Mesenteric fat pad (tissue), 1 donor: ENCODE results near the gene BCOR. TPM values are rescaled to one million over a fixed set of nuclear protein-coding genes. Genes with fewer than 3 reads are reported as not detected.

Experiments
- DNase-seq: peaks from one replicate; pipeline ENCODE4 v3.0.0-alpha.2; 2020; ENCODE audit warnings: low spot score
- total RNA-seq: library from RNA; stranded (reverse); fragmentation: NEBNext Ultra II Directional; extraction: Animal tissue kit (Norgen Biotek cat#: 25700); gene quantifications from one replicate; pipeline ENCODE4 v1.2.1, GENCODE V29; 2021
- donor health status: DM: yes; HTN: yes; CAD: no.

Gene BCOR
- total RNA-seq, 1 donor from 2014 or later, result 20.5 TPM

DNA sequence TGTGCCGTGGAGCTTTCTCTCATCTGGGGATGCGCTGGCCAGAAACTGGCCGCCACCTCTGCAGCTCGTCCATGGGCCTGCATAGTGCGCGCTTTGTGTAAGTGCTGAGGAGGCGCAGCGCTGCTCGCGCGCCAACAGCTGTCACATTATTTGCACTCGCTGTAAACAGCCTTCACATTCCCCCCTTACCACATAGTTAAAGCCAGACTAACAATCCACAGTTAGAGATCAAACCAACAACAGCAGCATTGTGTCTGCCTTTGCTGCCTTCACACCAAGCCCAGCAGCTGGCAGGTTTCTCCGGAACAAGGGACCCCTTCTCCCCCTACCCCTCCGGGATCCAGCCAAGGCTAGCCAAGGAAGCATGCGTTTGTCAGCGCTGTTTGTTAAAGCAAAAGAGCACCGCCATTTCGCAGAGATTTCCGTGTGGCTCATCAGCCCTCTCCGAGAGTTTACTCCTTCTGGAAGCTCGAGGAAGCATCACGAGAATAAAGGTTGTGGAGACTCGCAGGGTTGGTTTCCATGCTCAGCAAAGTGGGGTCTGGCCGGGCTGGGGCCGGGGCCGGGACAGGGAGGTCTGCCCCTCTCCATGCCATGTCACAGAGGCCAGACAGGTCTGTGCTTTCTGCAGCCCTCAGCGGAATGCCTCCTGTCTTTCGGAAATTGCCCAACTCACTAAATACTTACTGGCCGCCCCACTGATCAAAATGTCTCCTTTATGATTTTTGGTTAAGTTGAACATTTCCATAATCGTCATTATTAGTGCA lies 11.0 kb downstream of the BCOR start:
- no peak for DNase-seq

GRCh38 chrX:40085714-40086113 lies 12.0 kb downstream of the BCOR start:
- no peak for DNase-seq

- DNase-seq, result no peak
These were observed 12.6 kb downstream of the BCOR start for GRCh38 chrX:40085102-40085551.

DNA sequence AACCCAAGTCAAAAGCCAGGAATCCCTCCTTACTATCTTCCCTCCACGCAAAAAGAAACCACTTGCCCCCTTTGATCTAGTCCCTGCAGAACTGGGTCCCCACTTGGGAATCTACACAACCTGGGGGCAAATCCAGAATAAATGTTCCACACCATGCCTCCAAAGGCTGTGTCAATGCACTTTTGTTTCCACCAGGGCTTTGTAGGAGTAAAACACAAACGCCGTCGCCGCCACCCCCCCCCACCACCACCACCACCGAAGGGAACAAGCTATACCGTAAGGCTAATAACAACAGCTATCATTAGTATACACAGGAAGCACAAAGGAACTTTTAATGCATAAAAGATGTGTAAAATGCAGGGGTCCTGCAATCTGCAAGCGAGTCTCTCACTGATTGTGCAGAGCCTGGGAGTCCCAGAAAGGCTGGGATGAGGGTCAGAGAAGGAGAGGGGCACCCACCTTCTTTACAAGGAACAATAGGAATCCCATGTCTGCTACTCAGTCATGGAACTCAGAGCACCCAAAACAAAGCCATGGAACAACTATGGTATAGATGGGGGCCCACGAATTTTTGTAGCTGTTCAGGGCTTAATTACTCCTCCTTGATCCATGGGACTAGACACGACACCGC lies 13.2 kb downstream of the BCOR start:
- no peak for DNase-seq

- no peak for DNase-seq
These were observed 13.8 kb downstream of the BCOR start for GRCh38 chrX:40083979-40084359.

DNA sequence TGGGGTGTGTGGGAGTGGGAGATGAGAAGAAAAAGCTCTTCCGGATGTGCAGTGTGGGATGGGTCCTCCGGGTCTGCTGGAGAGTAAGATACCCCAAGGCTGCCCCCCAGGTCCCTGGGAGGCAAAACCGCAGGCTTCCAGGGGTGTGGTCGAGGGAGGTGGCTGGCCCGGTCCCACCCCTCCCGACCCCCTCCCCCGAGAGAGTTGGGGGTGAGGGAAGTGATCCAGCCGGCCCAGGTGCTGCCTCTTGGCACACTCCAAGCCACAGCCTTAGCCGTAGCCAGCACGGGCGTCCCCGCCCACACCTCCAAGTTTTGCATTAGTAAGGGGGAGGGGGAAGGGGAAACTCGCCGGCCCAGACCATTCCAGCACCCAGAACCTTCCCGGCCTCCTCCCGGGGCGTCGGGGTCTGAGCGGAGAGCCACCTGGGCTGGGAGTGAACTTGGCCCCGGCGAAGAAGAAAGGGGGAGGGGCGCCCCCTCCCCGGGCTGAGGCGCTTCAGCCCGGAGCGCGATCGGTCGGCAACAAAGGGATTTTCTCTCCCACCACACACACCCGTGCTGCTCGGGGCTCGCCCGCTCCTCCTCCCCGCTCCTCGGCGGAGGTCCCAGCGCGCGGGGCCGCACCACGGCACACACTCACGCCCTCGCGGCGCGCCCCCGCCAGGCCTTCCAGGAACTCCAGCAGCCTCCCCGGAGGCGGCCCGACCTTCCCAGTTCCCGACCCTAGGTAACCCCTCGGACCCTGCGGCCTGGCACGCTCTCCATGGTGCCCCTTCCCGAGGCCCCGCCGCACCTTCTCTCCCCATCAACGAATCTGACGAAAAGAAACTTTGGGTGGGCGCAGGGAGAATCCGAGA lies 14.4 kb downstream of the BCOR start:
- DNase-seq, result no peak

DNA sequence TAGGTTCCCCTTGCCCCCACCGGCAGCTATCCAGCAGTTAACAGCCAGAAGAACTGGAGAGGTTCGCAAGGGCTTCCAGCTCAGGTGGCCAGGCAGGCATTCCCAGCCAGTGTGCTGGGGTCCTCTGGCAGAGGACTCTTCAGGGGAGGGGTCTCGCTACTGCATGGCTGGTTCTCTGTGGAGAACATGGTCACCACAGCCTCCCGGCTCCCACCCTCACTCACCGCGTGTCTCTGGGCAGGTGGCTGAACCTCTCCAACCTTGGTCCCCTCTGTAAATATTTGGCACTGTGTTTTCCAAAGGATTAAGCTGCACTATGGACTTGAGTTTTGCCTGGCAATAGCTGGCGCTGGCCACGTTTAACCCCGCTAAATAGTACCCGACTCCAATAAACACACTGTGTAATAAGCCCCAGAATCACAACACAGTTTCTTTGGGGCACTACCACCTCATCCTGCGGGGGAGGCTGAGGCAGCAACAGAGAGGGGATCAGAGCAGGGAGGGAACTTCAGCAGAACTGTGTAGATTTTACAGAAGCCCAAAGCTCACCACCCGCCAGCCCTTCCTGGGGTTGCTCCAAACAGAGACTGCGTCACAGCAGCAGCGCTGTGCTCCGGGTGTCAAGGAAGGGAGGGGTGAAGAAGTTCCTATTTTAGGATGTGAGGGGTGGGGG lies 15.2 kb downstream of the BCOR start:
- DNase-seq, result no peak

DNA sequence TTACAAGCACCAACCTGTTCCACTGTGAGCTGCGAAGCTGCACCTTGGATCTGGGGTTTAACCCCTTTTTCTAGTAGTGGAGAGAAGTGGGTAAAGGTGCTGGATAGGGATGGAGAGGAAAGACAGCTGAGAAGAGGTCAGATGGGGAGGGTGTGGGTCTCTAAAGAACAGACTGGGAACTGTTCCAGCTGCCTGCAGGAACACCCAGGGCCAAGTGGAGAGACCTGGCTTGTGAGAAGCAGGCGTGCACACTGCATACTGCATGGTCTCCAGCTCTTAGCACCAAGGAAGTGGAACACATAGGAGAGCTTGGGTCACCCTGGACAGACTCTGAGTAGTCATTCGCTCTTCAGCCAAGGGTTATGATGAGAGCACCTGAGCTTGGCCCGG lies 16.1 kb downstream of the BCOR start:
- no peak for DNase-seq

GRCh38 chrX:40080894-40081678 lies 16.7 kb downstream of the BCOR start:
- DNase-seq, result no peak

DNA sequence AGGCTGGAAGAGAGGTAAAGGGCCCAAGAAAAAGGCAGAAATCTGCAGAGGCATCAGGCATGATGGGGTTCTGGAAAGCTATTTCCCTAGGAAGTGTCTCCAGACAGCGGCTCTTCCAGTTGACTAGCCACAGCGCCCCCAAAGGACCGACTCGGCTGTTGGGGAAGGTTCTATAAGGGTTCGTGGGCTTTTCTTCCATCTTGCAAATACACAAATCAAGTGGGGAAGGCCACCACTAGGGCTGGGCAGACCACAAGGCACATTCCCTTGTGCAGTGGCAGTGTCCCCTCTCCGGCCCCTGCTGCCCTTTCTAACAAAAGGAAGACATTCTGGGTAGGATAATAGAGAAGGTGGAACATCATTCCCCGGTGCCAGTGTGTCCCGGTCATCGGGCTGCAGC lies 18.2 kb downstream of the BCOR start:
- DNase-seq, result no peak

DNA sequence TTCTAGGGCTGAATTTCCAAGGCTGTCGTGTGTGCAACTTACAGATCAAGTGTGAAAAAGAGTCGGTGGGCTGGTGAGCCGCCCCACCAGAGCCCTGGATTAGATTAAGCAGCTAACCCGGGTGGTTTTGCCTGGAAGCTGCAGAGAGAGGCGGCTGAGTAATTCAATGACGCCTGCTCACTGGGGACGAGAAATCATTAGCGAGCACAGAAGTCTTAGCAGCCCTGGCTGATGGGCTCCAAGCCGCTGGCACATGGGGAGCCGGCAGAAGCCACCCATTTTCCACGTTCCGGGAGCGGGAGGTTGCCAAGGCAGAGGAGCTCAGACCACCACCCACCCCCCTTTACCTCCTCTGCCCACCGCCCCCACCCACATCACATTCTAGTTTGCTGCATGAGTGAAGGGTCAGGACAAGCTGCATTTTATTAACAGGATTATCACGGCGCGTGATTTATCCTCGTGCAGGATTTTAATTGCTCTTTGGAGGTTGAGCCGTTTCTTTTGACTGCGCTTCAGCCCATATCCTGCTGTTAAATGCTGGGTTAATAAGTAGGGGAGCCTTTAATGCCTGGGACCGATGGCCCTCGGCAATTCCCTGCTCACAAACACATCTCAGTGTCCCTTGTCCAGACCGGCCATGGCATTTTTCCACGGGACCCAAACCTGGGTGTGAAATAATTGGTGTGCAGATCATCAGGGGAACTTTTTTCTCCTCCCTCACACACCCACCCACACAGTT lies 19.1 kb downstream of the BCOR start:
- DNase-seq, result no peak

DNA sequence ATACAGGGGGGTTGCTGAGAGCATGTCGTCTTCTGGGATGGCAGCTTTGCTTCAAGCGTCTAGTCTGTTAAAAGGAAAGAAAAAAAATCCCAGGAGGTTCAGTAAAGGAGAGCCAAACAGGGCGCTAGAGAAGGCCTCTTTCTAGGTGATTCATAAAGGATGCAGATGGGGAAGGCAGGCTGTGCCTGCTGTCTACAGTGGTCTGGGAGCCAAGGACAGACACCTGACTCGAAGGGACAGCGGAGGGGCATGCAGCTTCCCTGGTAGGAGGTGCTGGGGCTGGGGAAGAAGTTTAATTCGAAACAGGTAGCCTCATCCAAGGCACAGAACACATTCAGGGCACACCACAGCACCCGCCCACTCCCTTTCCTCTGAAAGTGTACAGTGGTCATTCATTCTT lies 19.9 kb downstream of the BCOR start:
- DNase-seq, result no peak

GRCh38 chrX:40076750-40077575 lies 20.8 kb downstream of the BCOR start:
- DNase-seq, result no peak

GRCh38 chrX:40074959-40075332 lies 22.8 kb downstream of the BCOR start:
- no peak for DNase-seq

- no peak for DNase-seq
These were observed 23.4 kb downstream of the BCOR start for GRCh38 chrX:40074080-40074958.

DNA sequence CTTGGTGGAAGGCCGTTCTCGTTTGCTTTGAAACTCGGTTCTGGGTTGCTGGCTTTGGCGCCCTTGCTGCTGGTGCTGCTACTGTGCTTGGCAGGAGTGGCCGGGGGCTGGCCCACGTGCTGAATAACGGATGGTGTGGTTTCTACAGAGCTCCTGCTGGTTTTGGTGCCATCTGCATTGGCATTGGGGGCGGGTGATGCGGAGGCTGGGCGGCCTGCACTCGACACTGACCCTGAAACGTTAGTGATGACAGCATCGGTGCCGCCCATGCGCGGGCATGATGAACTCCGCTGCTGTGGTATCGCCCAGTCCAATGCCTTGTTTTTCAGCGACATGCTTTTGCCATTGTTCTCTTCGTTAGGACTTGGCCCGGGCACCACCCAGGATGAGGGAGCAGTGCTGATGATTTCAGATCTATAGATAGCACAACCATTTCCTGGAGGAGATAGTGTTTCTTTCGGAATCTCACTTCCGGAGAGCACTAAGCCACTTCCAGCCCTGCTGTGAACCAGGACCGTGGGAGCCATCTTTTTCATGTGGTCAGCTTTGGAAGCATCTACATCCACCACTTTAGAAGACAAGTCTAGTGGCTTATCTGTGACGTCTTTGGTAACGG lies 24.2 kb downstream of the BCOR start:
- DNase-seq, result no peak

DNA sequence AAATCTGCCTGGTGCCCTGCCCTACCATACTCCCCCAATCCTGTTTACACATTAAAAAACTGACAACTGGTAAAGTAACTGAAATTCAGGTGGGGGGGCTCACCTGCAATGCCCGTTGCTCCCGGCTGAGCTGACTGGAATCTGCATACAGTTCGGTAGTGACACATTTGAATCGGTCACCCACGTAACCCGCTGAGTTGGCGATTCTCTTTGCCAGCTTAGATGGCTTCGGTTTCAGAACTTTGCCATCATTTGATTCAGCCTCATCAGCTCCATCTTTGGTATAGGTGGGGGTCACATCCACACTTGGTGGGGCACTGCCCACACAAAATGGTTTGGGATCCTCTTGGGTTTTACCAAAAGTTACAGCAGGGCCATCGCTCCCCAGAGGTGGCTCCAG lies 25.5 kb downstream of the BCOR start:
- DNase-seq, result no peak

- no peak for DNase-seq
These were observed 29.7 kb downstream of the BCOR start for GRCh38 chrX:40068048-40068447.
